8988T (cell line): ENCODE measurements around the gene FAM163B.

ENCODE experiments used
- DNase-seq: peaks from one replicate; pipeline ENCODE4 v3.0.0; 2011

The FAM163B gene

DNA sequence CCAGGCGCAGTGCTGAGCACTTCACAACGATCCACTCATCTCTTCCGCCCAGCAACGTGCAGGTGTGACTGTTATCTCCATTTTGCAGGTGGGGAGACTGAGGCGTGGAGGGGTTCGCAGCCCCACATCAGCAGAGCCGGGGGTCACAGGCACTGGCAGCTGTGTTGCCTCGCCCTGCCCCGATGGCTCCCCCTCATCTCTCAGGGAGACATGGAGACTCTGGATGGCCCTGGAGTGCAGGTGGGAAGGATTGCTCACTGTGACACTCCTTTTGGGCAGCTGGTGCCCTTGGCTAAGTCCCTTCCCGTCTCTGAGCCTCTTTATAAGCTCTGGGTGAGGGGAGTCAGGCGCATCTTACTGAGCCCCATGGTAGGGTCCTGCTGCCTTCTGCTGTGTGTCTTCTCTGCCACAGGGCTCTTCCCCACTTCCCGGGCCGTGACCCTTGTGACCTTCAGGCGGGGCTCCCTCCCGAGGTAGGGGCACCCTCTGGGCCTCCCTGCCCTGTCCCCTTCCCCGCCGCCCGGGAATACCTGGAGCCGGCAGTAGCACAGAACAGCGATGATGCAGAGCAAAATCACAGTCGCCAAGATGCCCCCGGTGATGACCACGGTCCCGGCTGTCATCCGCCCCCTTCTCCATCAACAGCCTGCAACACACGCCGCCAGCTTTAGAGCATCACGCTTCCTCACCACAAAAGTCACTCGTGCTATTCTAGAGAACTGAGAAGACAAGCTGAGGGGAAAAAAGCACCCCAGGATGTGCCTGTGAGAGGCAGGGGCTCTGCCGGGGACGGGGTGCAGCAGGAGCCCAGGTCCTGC is 29.4 kb downstream of the FAM163B start:
- no peak for DNase-seq

DNA sequence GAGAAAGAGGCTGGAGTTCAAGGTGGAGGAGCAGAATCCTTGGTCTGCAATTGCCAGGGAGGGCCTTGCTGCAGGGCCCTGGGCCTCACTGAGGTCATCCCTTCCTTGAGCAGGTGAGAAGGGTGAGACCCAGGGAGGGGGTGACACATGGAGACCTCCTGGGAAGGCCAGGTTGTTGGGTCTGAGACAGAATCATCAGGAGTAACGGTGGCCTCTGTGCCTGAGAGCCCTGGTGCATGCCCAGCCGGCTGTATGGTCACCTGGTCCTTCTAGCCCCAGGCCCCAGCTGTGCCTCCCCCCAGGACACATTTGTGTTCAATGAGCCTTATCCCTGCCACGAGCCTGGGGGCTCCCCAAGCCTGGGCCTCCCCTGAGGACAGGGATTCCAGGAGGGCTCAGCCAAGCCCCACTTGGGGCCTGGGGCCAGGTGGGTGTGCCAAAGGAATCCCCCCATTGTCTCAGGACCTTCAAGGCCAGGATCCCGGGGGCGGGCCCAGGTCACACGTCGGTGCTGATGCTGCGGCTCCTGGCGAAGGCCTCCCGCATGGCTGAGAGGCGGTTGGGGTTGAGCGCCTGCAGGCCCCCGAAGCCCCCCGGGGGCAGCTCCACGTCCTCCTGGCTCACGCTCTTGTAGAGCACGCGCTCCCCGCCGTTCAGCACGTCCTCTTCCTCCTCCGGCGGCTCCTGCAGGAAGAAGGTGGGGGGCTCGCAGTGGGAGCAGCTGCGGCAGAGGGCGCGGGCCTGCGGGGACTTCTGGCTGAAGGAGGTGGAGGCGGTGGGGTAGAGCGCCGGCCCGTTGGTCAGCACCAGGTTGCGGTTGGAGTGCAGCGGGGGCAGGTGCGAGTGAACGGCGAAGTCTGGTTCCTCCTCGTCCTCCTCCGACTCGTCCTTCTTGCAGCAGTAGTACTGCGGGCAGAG is 30.4 kb downstream of the FAM163B start:
- DNase-seq, result no peak

DNA sequence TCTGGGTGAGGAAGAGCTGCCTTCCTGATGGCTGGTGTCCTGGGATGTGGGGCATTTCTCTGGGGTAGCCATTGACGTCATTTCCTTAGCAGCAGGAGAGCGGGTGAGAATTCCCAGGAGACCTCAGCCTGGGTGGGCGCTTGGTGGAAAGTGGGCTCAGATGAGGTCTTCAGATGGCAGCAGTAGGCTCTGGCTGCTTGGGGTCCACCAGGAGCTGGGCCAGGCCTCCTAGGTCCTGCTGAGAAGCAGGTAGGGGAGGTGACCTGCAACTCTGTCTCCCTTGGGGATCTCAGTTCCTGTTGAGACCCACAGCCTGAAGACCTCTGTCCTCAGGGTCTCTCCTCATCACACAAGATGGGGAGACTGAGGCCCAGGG is 31.5 kb downstream of the FAM163B start:
- DNase-seq, result no peak

DNA sequence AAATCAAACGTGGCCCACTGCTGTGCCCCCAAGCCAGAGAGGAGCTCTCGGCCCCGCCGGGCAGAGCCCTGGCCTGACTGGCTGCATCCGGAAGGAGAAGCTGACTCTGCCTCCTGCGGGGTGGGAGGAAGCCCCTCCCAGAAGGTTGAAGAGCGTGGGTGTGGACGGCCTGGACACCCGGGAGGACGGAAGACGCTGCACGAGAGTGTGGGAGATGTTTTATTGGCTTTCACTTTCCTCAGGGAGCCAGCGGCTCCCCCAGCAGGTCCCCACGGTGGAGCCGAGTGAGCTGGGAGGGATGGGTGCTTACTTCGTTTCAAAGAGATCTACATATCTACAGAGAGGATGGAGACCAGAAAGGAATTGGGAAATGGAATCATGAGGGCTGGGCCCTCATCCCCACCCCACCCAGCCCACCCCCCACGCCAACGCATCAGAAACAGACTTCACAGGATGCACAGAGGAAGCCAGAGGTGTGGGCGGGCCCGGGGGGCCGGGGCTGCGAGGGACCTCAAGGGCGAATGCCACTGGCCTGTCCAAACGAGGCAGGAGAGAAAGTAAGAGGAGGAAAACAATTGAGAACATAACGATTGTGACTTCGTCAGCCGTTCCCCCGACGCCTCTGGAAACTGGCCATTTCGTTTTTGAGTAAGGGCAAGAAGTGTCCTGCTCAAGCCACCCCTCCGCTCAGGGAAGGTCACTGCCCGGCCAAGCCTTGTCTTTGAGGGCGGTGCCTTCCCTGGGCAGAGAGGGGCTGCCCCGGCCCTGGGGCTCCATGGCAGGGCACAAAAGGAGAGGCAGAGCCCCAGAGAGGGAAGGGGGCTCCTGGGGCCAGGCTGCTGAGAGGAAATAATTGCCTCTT is 32.1 kb downstream of the FAM163B start:
- DNase-seq, result no peak

DNA sequence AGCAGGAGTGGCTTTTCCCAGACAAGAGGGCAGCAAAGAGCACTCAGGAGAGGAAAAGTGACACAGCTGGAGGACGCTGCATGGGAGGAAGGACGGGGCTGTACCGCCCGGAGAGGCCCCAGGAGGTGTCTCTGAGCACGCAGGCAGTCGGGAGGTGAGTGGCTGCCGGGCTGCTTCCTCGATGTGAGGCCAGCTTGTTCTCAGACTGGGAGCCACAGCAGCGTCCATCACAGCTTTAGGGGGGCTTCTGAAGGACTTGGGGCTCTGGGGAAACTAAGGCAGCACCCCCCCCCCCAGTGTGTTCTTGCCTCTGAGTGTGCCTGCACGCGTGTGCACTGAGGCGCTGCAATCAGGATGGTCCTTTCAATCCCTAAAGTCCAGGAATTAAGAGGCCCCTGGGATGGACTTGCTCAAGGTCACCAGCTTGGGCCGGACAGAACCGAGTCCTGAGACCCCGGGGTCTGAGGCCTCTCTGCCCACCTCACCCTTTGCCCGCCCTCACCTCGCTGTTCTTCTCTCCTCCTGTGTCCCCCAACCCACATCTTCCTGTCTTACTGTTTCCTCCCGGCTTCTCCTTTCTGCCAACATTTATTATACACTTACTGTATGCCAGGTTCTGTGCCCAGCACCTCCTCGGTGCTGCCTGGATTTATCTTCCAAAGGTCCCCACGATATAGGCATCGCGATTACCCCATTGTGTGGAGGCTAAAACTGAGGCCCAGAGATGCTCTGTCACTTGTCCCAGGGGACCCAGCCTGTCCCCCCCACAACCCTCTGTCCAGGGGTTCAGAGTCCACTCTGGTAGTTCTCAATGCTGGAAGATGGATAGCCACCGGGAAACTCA is 32.9 kb downstream of the FAM163B start:
- no peak for DNase-seq

DNA sequence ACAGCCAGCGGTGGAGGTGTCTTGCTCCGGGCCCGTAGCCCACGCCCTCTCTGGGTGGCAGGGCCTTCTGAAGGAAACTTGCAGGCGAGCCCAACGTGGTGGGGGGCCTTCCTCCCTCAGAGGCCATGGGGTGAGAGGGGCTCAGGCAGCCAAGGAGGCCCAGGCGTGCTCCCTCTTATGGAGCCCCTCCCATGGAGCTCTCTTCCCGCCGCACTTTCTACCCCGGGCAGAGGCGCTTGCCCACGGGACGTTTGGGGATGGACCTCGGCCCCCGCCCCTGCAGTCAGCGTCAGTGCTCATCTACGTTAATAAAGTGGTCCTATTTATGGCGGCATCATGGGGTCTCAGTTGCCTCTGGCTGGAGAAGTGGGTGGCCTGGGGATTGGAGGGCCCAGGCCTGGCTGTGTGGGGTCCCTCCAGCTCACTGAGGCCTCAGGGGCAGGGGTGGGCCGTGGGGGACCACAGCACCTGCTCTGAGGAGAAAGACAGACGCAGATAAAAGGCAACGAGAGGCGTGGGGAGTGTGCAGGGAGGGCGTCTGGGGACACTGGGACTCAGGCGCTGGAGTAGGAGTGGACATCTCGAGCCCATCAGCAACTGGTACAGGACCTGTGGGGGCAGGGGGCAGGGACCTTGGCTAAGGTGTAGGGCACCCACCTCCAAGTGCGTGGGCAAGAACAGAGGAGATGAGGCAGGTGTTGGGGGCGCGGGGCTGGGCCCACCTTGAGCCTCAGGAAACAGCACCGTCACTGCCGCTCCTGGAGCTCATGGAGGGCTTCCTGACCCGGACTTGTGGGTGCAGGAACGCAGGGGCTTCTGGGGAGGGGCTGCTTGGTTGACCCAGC is 33.8 kb downstream of the FAM163B start:
- no peak for DNase-seq

DNA sequence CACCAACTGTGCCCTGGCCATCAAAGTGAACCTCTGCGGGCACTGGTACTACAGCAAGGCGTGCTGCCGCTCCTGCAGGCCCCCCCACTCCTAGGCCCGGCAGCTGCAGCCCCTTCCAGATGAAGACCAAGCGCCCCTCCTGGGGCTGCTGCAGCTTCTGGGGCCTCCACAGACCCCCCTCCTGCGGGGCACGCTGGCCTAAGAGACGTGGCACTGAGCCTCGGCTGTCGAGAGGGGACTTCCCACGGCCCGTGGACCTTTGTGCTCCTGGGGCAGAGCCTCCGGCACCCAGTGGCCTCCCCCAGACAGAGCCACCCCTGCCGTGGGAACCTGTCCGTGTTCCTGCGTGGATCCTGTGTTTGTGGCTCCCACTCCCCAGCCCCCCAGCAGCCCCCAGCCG is 34.4 kb downstream of the FAM163B start:
- no peak for DNase-seq

DNA sequence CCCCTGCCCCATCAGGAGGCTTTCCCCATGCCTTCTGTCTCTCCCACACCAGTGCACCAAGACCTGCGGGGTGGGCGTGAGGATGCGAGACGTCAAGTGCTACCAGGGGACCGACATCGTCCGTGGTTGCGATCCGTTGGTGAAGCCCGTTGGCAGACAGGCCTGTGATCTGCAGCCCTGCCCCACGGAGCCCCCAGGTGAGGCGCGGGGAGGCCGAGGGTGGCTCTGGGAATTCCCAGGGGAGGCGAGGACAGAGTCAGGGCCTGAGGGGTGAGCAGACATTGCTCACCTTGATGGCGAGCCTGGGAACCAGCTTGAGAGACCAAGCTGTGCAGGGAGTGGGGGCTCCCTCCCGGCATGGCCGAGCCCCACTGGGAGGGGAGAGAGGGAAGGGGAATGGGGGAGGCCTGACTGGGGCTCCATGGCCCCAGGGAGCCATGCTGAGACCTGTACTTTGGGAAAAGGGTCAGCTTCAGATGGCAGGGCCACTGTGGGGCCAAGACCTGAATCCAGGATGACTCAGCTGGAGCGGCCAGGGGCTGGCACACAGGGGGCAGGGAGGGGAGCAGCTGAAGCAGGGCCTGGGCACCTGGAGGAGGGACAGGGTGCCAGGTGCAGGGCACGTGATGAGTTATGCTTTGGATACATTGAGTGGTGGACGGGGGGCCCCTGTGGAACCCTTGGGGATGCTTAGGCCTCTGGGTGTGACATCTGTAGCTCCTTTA is 35.2 kb downstream of the FAM163B start:
- DNase-seq, result no peak

DNA sequence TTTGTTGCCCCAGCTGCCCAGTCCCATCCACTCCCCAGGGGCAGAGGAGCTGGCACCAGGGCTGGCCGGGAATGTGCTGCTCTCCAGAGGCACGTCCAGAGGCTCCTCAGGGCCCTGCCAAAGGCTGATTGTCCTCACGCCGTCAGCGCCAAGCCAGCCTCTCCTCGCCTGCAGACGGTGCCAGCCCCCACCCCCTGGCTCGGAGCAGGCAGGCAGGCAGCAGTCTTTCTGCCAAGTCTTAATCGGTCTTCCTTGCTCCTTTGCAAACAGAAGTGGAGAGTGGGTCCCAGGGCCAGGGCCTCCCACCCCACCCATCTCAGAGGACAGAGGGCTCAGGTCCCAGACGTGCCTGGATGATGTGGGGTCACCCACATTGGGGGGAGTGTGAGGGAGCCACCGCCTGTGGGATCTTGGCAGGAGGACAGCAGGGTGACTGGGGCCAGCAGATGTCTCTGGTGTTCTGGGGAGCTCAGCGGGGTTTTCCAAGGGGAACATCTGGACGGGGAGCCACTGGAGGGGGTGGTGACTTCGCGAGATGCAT is 36.3 kb downstream of the FAM163B start:
- no peak for DNase-seq

DNA sequence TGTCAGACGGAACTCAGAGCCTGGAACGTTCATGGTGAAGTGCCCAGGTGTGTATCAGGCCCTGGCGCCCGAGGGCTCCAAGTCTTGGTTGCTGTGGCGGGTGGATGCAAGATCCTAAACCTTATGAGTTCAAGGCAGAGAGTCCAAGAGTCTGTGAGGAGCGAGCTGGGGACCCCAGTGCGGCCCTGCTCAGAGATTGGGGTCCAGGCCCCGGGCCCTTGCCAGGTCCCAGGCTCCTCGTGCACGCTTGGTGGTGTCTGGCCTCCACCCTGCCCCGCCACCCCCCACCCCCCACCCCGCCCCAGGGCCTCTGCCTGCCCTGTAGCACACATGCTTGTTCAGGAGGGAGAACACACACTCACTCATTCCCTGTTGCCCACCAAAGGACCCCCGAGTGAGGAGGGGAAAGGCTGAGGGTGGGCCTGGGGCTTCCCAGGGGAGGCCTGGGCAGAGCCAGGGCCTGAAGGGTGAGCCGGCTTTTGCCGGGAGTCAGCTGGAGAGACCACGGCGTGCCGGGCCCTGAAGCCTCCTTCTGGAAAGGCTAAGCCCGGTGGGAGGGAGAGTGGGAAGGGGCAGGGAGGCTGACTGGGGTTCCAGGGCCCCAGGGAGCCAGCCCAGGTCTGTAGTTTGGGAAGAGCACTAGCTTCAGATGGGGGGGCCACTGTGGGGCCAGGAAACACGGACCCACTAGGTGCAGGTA is 37.1 kb downstream of the FAM163B start:
- no peak for DNase-seq

DNA sequence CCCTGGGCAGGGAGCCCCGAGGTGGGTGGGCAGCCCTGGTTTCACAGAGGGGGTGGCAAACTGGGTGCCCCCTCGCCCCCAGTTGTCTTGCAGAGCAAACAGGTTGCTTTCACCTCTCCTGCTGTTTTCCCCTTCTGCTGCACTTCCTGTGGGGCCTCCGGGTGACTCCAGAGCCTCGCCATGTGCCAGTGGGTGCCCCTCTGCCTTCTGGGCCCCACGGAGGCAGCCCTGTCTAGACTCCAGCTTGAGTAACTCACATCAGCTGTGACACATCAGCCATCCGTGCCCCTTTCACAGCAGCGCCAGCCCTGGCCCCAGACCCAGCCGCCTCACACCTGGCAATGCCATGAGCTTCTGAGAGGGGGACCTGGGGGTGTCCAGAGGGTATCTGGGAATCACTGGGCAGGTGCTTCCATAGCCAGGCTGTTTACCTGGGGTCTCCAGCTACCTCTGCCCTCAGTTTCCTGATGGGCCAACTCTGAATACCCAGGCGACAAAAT is 37.7 kb downstream of the FAM163B start:
- no peak for DNase-seq

DNA sequence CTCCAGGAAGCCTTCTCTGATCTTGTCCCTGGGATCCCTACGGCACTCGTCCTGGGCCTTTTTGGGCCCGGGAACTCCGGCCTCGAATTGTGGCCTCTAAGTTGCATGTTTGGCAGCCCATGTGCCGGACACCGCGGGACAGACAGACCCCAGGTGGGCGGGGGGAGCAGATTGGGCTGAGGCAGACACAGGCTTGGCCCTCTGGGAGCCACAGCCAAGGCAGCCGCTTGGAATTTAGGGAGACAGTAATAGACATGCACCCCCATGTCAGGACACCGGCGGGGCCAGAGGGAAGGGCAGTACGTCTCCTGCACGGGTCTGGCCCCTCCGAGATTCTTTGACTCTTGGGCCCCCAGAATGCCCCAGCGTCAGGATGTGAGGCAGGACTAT is 38.5 kb downstream of the FAM163B start:
- no peak for DNase-seq

DNA sequence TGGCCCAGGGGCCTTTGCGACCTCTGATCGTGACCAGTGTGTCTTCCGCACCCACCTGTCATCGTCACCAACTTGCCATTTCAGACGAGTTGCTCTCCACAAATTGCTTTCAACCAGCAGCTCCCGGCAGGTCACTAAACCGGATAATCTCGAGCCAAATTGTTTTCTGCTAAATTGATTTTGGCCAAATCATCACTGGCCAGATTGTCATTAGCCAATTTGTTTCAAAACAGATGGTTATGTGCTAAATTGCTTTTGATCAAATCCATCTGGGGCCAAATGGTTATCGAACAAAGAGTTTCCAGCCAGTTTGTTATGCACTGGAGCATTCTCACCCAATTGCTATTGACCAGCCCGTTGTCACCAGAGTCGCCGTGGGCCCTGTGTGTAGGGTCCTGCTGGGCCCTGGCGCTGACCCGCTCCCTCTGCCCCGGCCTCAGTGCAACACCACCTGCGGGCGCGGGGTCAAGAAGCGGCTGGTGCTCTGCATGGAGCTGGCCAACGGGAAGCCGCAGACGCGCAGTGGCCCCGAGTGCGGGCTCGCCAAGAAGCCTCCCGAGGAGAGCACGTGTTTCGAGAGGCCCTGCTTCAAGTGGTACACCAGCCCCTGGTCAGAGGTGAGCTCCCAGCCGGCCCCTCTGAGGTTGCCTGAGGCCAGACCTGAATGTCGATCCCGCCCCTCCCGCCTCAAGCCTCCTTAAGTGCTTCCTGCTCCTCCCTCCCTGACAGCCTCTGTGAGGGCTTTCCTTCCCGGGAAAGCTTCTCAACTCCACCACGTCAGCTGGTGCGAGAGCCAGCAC is 39.1 kb downstream of the FAM163B start:
- no peak for DNase-seq

DNA sequence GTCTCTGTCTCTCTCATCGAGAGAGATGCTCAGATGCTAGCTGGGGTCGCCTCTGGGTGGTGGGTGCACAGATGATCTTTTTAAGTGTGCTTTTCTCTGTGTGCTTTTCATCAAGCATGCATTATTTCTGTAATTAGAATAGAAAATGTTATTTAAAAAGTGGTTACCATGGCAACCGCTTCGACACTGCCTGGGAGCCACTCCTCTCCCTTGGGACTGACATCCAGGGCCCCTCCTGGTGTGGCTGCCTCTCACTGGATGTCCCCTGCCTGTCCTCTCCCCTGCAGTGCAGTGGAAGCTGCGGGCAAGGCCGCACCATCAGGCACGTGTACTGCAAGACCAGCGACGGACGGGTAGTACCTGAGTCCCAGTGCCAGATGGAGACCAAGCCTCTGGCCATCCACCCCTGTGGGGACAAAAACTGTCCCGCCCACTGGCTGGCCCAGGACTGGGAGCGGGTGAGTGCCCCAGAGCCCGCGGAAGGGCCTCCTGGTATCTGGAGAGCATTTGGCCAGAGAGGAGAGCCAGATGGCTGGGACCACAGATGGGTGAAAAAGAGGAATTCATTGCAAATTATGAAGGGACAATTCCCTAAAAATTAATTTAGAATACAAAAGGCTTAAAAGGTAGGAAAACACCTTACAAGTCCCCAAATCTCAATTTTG is 39.9 kb downstream of the FAM163B start:
- DNase-seq, result no peak

DNA sequence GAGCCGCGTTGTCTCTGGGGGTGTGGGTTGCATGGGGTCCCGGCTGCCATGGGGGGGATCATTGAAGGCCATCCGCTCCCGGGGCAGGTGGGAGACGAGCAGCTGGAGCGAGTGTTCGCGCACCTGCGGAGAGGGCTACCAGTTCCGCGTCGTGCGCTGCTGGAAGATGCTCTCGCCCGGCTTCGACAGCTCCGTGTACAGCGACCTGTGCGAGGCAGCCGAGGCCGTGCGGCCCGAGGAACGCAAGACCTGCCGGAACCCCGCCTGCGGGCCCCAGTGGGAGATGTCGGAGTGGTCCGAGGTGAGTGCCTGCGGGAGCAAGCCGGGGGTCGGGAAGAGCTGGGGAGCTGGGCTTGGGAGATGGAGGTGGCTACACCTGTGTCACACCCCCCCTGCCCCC is 41.0 kb downstream of the FAM163B start:
- no peak for DNase-seq

DNA sequence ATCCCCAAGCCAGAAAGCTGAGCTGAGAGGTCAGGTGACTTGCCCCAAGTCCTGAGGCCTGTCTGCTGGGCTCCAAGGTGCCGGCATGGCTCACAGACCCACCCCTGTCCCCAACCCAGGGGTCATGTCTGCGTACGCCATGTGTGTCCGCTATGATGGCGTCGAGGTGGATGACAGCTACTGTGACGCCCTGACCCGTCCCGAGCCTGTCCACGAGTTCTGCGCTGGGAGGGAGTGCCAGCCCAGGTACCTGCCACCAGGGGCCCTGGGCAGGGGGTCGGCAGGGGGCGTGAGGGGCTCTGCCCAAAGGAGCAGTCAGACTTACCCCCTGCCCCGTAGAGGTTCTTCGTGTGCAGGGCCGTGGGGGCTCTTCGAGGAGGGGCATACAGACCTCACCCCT is 42.4 kb downstream of the FAM163B start:
- no peak for DNase-seq

DNA sequence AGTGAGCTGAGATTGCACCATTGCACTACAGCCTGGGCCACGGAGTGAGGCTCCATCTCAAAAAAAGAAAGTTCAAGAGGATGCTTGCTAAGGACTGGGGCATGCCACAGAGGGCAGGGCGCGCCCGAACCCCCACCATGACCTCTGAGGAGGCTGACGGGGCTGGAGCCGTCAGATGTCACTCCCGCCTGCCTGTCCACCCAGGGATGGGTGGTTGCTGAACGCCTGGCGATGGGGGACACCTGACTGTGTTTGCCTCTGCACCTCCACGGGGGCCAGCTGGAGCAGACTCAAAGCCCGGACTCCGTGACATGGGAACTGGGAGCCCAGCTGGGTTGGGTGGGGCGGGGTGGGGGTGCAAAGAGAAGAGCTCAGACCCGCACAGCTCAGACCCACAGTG is 42.8 kb downstream of the FAM163B start:
- no peak for DNase-seq
